SKM-1 treated with dmso at 0.1 percent for 144 hours (cell line): ENCODE results near the gene LEMD2.

Source experiments
- DNase-seq: peaks from one replicate; lab custom pipeline; 2025; ENCODE audit not compliant: unreplicated experiment; lab: John Stamatoyannopoulos, UW

Gene LEMD2

DNA sequence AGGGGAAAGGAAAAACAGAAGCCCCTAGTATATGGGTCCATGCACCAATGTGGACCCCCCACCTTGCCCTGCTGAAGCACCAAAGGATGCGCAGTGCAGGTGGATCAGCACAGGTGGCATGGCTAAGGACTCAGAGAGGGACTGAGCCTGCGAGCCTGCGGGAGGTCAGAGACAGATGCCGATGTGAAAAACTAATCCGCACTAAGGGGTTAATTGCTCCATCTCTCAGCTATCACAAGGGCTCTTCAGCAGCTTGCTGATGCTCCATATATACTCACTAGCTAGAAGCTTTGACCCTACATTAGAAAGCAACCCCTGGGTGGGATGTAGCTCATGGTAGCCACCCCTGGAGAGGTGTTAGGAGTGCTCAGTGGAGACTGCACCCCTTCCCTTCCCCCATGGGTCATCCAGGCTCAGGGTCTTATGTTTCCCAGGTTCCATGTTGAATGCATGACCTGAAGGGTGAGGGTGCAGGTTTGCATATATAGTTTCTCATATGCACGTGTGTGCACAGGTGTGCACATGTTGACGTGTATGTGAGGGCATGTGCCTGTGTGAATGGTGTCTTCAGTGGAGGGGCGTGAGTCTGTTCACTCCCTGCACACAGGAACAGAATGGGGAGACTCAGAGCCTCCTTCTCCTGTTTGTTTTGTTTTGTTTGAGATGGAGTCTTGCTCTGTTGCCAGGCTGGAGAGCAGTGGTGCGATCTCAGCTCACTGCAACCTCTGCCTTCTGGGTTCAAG, 28.9 kb downstream of the LEMD2 start:
- no peak for DNase-seq

GRCh38 chr6:33758815-33759216, 30.1 kb downstream of the LEMD2 start:
- no peak for DNase-seq

DNA sequence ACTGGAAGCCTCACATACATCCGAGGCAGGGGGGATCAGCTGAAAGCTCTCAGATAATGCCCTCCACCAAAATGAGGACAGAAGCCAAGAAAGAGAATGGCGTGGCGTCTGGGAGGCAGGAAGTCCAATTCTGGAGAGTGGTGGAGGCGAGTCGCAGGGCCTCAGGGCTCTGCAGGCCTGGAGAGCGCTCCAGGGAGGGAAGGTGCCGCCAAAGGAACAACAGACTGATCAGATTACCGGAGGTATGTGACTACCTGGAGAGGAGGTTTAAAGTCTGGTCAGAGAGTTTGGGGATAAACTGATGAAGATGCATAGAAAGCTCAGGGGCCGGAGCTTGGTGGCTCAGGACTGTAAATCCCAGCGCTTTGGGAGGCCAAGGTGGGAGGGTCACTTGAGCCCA, 31.0 kb downstream of the LEMD2 start:
- DNase-seq: no peak

DNA sequence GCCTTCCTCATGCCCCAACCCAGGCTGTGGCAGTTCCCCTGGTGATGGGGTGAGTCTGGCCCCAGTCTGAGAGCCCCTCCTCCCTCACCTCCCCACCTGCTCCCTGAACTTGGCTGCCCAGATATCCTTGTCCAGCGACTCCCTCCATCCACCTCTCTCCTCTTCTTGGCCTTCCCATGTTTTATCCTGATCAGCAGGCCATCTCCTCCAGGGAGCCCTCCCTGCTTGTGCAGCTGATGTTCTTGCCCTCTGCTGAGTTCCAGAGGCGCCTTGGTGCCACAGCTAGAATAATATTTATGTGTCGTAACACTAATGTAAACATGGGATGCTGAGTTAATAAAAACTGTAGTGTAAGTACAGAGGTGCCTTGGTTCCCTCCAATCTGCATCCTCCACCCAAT, 31.8 kb downstream of the LEMD2 start:
- no peak for DNase-seq

GRCh38 chr6:33756211-33756954, 32.5 kb downstream of the LEMD2 start:
- DNase-seq: no peak

DNA sequence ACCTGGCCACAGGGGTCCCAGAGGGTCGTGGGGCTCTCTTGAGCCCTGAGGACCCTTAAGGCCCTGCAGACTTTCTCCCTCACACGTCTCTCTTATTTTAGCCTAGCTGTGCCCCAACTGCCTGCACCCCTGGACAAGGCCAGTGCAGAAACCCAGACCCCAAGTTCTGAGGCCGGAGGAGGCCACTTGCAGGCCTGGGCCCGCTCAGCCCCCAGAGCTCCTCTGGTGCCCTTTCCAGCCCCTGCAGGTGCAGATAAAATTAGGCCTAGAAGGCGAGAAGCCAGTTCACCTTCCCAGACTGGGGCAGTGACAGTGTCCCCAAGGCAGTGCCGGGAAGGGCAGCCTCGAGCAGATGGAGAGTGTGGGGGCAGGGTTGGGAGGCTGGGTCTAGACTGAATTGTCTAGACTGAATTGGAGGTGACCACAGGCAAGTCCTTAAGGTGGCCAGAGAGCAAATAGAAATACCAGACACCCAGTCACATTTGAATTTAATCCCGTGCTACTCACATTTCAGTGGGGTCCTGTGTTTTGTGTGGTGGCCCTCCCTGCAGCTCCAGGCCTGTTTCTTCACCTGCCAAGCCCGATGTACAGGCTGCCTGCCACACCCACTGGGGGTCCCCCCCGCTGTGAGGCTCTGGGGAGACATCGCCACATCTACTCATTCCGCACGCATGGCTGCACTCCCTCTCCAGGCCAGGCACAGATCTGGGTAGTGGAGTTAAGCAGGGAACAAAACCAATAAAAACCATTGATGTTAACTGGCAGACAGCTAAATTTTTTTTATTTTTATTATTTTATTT, 33.7 kb downstream of the LEMD2 start:
- no peak for DNase-seq

- no peak for DNase-seq
These were observed 34.7 kb downstream of the LEMD2 start for GRCh38 chr6:33754222-33754621.

DNA sequence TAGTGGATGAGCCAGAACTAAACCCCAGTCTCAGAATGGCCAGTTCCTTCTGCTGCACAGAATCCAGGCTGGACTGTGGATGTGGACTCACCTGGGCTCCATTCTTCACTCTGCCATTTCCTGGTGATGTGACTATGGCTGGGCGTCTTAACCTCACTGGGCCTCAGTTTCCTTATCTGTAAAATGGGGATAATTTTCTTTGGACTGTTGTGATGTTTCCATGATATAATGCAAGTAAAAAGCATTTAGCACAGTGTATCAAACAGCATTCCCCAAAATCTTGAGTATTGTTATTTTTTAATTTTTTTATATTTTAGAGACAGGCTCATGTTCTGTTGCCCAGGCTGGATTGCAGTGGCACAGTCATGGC, 36.3 kb downstream of the LEMD2 start:
- no peak for DNase-seq

DNA sequence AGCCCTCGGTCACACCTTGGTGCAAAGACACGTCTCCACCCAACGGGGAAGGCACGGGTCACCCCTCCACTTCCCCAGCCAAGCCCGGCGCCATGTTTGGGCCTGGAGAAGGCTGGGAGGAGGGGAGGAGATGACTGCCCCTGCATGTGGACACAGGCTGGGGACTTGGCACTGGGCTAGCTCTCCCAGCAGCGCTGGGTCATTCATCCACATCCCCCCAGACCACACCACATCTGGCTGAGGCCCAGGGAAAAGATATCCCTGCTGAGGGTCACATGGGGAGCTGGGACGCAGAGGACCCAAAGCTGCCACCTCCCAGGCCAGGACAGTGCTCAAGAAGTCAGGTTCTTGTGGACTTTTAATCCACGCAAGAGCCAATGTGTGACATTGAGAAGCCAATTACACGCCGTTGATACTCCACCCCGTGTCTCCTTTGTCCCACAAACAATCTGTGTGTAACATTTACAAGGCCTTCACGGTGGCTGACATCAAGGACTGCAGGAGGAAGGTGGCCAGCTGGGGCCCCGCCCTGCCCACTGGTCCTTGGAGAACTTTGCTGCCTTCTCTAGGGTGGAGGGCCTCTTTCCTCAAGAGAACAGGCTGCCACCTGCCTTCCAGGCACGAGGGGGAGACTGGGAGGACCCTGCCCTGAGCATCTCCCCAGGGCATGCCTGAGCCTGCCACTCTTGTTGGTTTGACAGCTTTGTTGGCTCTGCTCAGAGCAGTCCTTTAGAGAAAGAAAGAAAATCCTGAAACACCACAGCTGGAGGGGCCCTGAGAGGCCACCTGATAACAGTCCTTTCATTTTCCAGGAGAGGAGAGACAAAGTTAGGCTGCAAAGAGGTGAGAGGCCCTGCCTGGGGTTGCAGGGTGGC, 36.9 kb downstream of the LEMD2 start:
- DNase-seq: no peak

GRCh38 chr6:33750244-33750991, 38.5 kb downstream of the LEMD2 start:
- DNase-seq: peak; percentile 50

DNA sequence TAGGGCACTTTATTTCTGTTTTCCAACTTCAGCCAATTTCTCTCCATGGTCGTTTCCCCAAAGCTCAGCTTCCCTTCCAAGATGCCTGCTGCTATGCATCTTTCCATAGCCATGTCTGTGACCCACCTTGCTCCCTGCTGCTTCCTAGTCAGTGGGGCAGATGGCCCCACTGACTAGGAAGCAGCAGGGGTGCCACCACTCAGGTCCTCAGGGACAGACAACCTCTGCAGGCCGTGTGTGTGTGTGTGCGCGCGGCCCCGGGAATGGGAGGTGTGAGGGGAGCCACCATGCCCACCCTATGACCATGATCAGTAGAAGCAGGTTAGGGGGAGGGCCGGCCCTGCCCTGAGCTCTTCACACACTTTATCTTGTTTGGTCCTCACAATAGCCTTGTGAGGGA, 39.5 kb downstream of the LEMD2 start:
- no peak for DNase-seq

- no peak for DNase-seq
These were observed 40.1 kb downstream of the LEMD2 start for GRCh38 chr6:33748841-33749240.

DNA sequence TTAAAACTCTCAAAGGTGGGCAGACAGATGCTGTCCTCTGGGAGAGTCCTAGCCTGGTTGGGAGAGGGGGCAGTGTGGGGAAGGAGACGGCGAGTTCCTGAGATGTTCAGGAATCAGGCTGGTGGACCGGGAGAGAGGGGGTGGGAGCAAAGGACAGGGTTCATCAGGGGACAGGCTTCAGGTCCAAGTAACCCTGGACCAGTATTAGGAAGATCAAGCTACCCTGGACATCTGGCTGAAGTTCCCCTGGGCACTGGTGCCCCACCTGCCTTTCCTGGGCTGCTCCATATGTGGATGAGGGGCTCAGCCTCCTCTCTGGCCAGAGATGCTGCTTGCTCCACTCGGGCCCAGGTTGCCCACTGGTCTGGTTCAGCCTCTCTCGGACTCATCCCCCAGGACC, 41.1 kb downstream of the LEMD2 start:
- DNase-seq: no peak

DNA sequence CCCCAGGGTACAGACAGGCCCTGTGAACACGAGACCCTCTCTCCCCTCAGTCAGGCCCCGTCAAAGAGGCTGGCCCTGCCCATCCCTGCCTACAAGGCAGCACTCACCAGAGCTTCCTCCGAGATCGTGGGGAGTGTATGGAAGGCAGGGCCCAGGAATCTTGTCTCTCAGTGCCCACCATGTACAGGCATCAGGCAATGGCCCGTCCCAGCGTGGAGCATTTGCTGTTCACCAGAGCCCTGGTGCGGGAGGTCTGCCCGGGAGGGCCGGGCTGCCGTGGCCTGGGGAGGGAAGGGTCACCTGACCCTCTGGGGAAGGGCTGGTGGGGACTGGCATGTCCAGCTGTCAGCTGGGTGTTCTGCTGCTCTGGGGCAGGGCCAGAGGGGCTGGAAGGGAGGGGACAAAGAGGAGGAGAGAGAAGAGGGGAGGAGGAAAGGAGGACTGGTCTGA, 42.3 kb downstream of the LEMD2 start, which contains the start of gene IP6K3:
Gene IP6K3 (minus strand): TSS at position 255 of the 450 bp plus-strand sequence. CDS start 11,429 bp downstream, outside the sequence.
- no peak for DNase-seq

DNA sequence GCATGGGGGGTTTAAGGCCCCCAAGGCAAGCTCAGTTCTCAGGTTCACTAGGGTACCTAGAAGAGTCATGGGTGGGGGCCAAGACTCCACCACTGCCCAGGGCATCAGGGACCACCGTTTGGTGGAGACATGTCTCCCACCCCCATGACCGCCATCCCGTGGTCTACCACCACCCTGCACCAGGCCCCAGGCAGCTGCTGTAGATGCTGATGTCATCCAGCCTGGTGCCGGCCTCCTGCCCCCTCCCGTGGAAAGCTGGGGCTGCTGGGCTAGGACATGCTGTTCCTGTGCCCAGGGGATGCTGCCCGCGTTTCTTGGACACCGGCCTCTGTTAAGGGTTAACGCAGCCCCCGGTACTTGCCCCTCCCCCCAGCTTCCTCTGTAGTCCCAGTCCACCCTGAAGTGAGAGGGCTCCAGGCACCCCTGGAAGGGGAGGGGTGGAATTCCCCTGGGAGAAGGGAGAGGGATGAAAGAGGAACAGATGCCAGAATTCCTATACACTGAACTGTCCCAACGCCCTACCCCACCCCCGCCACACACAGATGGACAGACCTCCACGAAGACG, 42.8 kb downstream of the LEMD2 start:
- DNase-seq: no peak

GRCh38 chr6:33745548-33745947, 43.4 kb downstream of the LEMD2 start:
- no peak for DNase-seq

DNA sequence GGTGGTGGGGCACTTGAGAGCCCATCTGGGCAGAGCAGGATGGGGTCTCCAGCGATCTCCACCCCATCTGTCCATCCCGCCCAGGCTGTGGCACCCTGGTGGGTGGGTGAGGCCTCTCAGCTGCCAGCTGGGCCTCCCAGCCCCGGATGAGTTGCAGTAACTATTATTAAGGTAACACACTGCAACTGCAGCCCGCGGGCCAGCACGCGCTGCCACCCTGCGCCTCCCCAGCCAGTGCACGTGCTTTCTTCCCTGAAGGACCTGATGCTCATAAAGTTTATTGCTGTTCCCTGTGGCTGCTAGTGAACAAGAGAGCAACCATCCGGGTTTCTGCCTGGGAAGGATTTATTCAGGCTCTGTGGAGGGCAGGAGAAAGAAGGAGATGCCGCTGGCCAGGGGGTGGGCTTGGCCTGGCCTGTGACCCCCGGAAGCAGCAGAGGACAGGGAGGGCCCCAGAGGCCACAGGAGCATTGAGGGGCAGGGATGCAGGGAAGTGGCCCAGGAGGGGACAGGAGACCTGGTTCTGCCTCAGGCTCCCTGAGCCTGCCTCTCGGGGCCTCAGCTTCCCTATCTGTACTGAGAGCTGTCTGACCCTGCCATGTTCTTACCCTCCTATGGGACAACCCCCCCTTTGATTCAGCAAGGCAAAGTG, 43.9 kb downstream of the LEMD2 start:
- no peak for DNase-seq

DNA sequence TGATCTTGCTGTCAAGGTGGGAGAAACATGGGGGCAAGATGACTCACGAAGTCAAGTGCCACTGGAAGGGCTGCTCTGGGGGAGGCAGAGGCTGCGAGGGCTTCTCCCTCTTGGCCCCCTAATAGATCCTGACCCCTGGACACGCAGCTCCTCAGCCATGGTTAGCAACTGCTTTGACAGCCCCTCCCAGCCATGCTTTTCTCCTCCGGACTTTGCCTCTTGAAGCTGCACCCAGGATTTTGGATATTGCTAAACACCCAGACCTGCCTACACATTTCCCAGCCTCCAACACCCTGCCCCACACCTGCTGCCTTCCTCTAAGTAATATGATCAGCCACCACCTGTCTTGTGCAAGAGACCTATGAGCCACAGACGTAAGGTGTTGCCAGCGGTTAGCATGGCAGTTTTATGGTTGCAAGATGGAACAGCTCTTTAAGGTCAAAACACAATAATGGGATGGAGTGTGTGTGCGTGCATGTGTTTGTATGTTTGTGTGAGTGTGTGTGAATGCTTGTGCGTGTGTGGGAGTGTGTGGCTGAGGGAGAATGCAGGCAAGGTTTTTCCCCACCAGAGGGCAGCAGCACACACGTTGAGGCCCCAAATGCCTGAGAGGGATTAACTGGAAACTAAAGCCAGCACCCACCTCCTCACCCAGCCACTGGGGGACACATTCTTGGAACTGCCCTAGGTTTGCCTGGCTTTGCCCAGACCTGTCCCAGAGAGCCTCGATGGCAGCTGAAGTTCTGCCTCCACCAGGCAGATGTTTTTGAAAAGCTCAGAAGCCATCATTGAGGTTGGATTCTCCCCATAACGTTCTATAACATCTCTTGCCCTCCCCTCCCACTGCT, 44.7 kb downstream of the LEMD2 start:
- peak; percentile 67 for DNase-seq
